Activated B cell treated with CpG ODN at 0.5 μM for 24 hours (primary cell): Measurements from ENCODE around the gene FGF9. TPM values are rescaled to one million over a fixed set of nuclear protein-coding genes. Genes with fewer than 3 reads are reported as not detected.

Experiments used
- ATAC-seq: fragments of 200-7000 bp; cut with Tn5 transposase; one replicate; pipeline ENCODE4 v1.10.0; 2021; ENCODE audit warnings: low read depth, mild to moderate bottlenecking, moderate library complexity
- CTCF ChIA-PET: fragments of 350-600 bp; sonication (Branson Sonifier 250); formaldehyde crosslinking; loops from one replicate; lab custom pipeline; 2021; ENCODE audit warnings: antibody characterized with exemption; lab: Charles Lee
- POLR2A ChIA-PET: fragments of 350-600 bp; sonication (Branson Sonifier 250); formaldehyde crosslinking; loops from one replicate; lab custom pipeline; 2021; ENCODE audit warnings: antibody characterized with exemption; lab: Charles Lee
- DNase-seq: peaks from one replicate; pipeline ENCODE4 v3.0.0; 2022
- H3K27ac Mint-ChIP-seq: one replicate; pipeline ENCODE4 v1.8.0; 2020; ENCODE audit warnings: mixed read lengths
- H3K27me3 Mint-ChIP-seq: one replicate; pipeline ENCODE4 v1.8.0; 2021; ENCODE audit warnings: mixed read lengths
- H3K36me3 Mint-ChIP-seq: one replicate; pipeline ENCODE4 v1.8.0; 2021; ENCODE audit warnings: low read depth, mixed read lengths
- H3K4me1 Mint-ChIP-seq: one replicate; pipeline ENCODE4 v1.8.0; 2021; ENCODE audit warnings: mixed read lengths
- H3K4me3 Mint-ChIP-seq: one replicate; pipeline ENCODE4 v1.8.0; 2020; ENCODE audit warnings: mild to moderate bottlenecking, mixed read lengths
- H3K9me3 Mint-ChIP-seq: one replicate; pipeline ENCODE4 v1.8.0; 2020; ENCODE audit warnings: mixed read lengths
- CTCF ChIP-seq: fragments of 200-600 bp; IDR thresholded peaks from one replicate; pipeline ENCODE4 v1.8.0; 2022; ENCODE audit warnings: antibody characterized with exemption, mild to moderate bottlenecking
- intact Hi-C: fragments of 100-400 bp; cut with micrococcal nuclease; formaldehyde crosslinking; loops from one replicate; pipeline ENCODE4 v1.15.1; 2024
- total RNA-seq: library from RNA; stranded (reverse); gene quantifications from 2 replicates; pipeline ENCODE4 v1.2.3, GENCODE V29; 2022

Gene FGF9
- 0.22 and 0.49 TPM in 2 replicates for total RNA-seq

- H3K9me3 Mint-ChIP-seq = no peaks in the 10 kb centered on the region
- intact Hi-C loops = loop anchor here (1.0 to 10.0 kb wide), 10 partner anchors 33 to 1716 kb away; partner anchors contain the start of genes CRYL1, LATS2, MICU2 and ZDHHC20
- H3K4me1 Mint-ChIP-seq = peaks cover 48% of the 10 kb centered on the region
- H3K36me3 Mint-ChIP-seq = no peaks in the 10 kb centered on the region
- CTCF ChIA-PET = interaction anchor here (2.1 kb wide), 1 partner anchor 33 kb away, joined by 19 read pairs; no protein-coding TSS in a partner anchor
- no peak for TF ChIP-seq CTCF
- peak within 1 kb of the TSS; percentile 85 for H3K4me3 Mint-ChIP-seq
- H3K27ac Mint-ChIP-seq = peak within 1 kb of the TSS; percentile 61
- POLR2A ChIA-PET = interaction anchor here (1.4 to 5.0 kb wide), 3 partner anchors 33 to 494 kb away, joined by 4 to 40 read pairs (median 5); partner anchors contain the start of gene MICU2
- H3K27me3 Mint-ChIP-seq = peaks cover 43% of the 10 kb centered on the region
- DNase-seq = peak; percentile 76
- ATAC-seq = peak; percentile 77
Observed at GRCh38 chr13:21670883-21671619, at the start of gene FGF9. Gene FGF9 (plus strand): TSS chr13:21671073. CDS start chr13:21671913, 840 bp downstream.

GRCh38 chr13:21625366-21625765 lies 45.5 kb upstream of the FGF9 start:
- H3K9me3 Mint-ChIP-seq = no peaks in the 10 kb centered on the region
- H3K27ac Mint-ChIP-seq = no peak overlapping the region
- intact Hi-C loops = loop anchor here (2.0 kb wide), 1 partner anchor 1463 kb away; no protein-coding TSS in a partner anchor
- DNase-seq (no peak), ATAC-seq (no peak)
- ChIA-PET POLR2A (no interaction called here), CTCF (interaction anchor here (0.7 to 2.3 kb wide), 2 partner anchors 11 to 1395 kb away, joined by 3 to 8 read pairs; no protein-coding TSS in a partner anchor)
- H3K36me3 Mint-ChIP-seq = no peaks in the 10 kb centered on the region
- H3K4me3 Mint-ChIP-seq = no peak overlapping the region
- no peaks in the 10 kb centered on the region for H3K4me1 Mint-ChIP-seq
- TF ChIP-seq CTCF = no peak
- peaks cover 11% of the 10 kb centered on the region for H3K27me3 Mint-ChIP-seq

GRCh38 chr13:21632196-21632595 lies 38.7 kb upstream of the FGF9 start:
- ATAC-seq (no peak), DNase-seq (no peak)
- intact Hi-C loops = loop anchor here (10.0 kb wide), 1 partner anchor 113 kb away; no protein-coding TSS in a partner anchor
- ChIA-PET CTCF (no interaction called here), POLR2A (no interaction called here)
- no peak for TF ChIP-seq CTCF
- no peaks in the 10 kb centered on the region for H3K4me1 Mint-ChIP-seq
- H3K36me3 Mint-ChIP-seq = no peaks in the 10 kb centered on the region
- H3K9me3 Mint-ChIP-seq = peaks cover 14% of the 10 kb centered on the region
- peaks cover 16% of the 10 kb centered on the region for H3K27me3 Mint-ChIP-seq
- H3K4me3 Mint-ChIP-seq = no peak overlapping the region
- no peak overlapping the region for H3K27ac Mint-ChIP-seq

GRCh38 chr13:21636656-21637055 lies 34.2 kb upstream of the FGF9 start:
- no peak for TF ChIP-seq CTCF
- peaks cover 10% of the 10 kb centered on the region for H3K27me3 Mint-ChIP-seq
- CTCF ChIA-PET = interaction anchor here (0.7 to 4.0 kb wide), 5 partner anchors 11 to 642 kb away, joined by 3 to 30 read pairs (median 4); partner anchors contain the start of gene MICU2
- H3K9me3 Mint-ChIP-seq = peaks cover 6% of the 10 kb centered on the region
- ATAC-seq = no peak
- H3K4me1 Mint-ChIP-seq = no peaks in the 10 kb centered on the region
- POLR2A ChIA-PET = no interaction called here
- no peak overlapping the region for H3K27ac Mint-ChIP-seq
- H3K36me3 Mint-ChIP-seq = no peaks in the 10 kb centered on the region
- DNase-seq = no peak
- intact Hi-C loops = loop anchor here (5.0 to 10.0 kb wide), 2 partner anchors 108 to 1121 kb away; no protein-coding TSS in a partner anchor
- no peak overlapping the region for H3K4me3 Mint-ChIP-seq

- intact Hi-C loops = loop anchor here (5.0 to 10.0 kb wide), 2 partner anchors 108 to 1120 kb away; no protein-coding TSS in a partner anchor
- H3K4me3 Mint-ChIP-seq = no peak overlapping the region
- POLR2A ChIA-PET = interaction anchor here (1.2 kb wide), 1 partner anchor 33 kb away, joined by 4 read pairs; no protein-coding TSS in a partner anchor
Observed at GRCh38 chr13:21637296-21637695, 33.6 kb upstream of the FGF9 start.

More at GRCh38 chr13:21637296-21637695, 33.6 kb upstream of the FGF9 start:
- no peak for ATAC-seq
- TF ChIP-seq CTCF = no peak
- Mint-ChIP-seq H3K27ac (no peak overlapping the region), H3K4me1 (no peaks in the 10 kb centered on the region), H3K27me3 (peaks cover 12% of the 10 kb centered on the region), H3K9me3 (no peaks in the 10 kb centered on the region), H3K36me3 (no peaks in the 10 kb centered on the region)
- CTCF ChIA-PET = interaction anchor here (1.1 to 4.0 kb wide), 11 partner anchors 10 to 1119 kb away, joined by 3 to 30 read pairs (median 5); partner anchors contain the start of genes FGF9 and MICU2
- no peak for DNase-seq
